Activated CD4-positive, CD25-positive, alpha-beta regulatory T cell treated with anti-CD3 and anti-CD28 coated beads, Interleukin-2, amount 50 U/mL, for 72 hours (primary cell): ENCODE data around the gene RPS15.

Experiments
- DNase-seq: peaks from one replicate; pipeline ENCODE4 v3.0.0; 2021

RPS15 gene

GRCh38 chr19:1455002-1455335 is 16.8 kb downstream of the RPS15 start:
- no peak for DNase-seq

- peak; percentile 57 for DNase-seq
Observed at GRCh38 chr19:1455336-1456120, 17.3 kb downstream of the RPS15 start.

GRCh38 chr19:1456121-1456900 is 18.1 kb downstream of the RPS15 start:
- DNase-seq, result no peak

- no peak for DNase-seq
Observed at GRCh38 chr19:1457031-1457739, 19.0 kb downstream of the RPS15 start.

GRCh38 chr19:1457892-1458291 is 19.7 kb downstream of the RPS15 start:
- DNase-seq, result no peak

- DNase-seq, result no peak
Observed at GRCh38 chr19:1459479-1459878, 21.3 kb downstream of the RPS15 start.

GRCh38 chr19:1460033-1460995 is 22.1 kb downstream of the RPS15 start:
- no peak for DNase-seq

GRCh38 chr19:1461862-1462261 is 23.7 kb downstream of the RPS15 start:
- no peak for DNase-seq

GRCh38 chr19:1465191-1466016 is 27.2 kb downstream of the RPS15 start:
- DNase-seq, result no peak

GRCh38 chr19:1466018-1466460 is 27.8 kb downstream of the RPS15 start:
- no peak for DNase-seq

- peak; percentile 31 for DNase-seq
Observed at GRCh38 chr19:1466461-1467214, 28.4 kb downstream of the RPS15 start.

- DNase-seq, result no peak
Observed at GRCh38 chr19:1467215-1467489, 29.0 kb downstream of the RPS15 start.

GRCh38 chr19:1467490-1468273 is 29.5 kb downstream of the RPS15 start:
- DNase-seq, result peak; percentile 31

GRCh38 chr19:1468274-1468820 is 30.2 kb downstream of the RPS15 start:
- DNase-seq, result peak; percentile 31

- DNase-seq, result peak; percentile 49
Observed at GRCh38 chr19:1468821-1469254, 30.6 kb downstream of the RPS15 start.

- DNase-seq, result peak; percentile 42
Observed at GRCh38 chr19:1469255-1470054, 31.3 kb downstream of the RPS15 start.

GRCh38 chr19:1470055-1470304 is 31.8 kb downstream of the RPS15 start:
- peak; percentile 37 for DNase-seq

GRCh38 chr19:1470305-1471009 is 32.3 kb downstream of the RPS15 start:
- peak; percentile 68 for DNase-seq
